SHP77 treated with DMSO at 0.1 percent for 48 hours (cell line): ENCODE results near the gene NLRP6.
"Not testable (repeated sequence)": the region's sequence is repeated elsewhere in the genome, so short reads cannot be mapped to it uniquely, and the experiment has no call there.

Experiments used
- DNase-seq: peaks from one replicate; lab custom pipeline; 2025; lab: John Stamatoyannopoulos, UW

The NLRP6 gene

DNA sequence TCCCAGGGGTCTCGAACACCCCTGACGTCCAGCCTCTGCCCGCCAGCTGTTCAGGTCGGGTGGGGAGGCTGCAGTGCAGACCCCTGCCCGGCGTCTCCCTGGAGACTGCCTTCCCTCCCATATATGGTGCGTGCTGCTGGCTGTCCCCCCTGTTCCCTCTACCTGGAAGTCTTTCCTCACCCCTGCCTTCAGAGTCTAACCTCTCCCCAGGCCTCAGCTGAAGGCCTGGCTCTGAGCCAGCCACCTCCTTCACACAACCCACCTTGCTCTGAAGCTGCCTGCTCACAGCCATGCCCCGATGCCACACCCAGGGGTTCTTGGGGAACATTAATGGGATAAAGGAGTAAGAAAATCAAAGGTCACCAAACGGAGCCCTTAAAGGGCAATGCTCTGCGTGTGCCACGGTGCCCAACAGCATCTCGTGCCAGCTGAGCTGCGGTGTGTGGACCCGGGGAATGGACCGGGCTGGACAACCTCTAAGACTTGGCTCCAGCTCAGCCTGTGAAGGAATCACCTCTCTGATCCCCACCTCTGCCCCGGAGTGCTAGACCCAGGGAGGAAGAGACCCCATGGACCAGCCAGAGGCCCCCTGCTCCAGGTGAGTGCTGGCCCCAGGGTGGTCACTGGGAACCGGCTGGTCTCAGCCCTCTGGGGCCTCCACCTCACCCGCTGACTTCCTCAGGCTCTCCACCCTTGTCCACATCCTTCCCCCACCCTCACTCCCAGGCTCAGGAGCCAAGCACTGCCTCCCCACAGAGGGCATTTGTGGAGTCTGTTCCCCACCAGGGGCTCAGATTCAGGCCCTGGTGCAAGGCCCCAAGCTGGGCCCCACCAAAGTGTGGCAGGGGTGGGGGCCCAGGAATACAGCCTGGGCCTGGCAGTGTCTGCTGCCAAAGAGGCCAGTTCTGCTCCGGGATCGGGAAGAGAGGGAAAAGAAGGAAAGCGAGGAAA lies at the start of gene NLRP6:
Gene NLRP6, plus strand, starts transcription at position 407 of the 951 bp plus-strand sequence. Its CDS starts 163 bp downstream, at position 570.
- DNase-seq = no peak

DNA sequence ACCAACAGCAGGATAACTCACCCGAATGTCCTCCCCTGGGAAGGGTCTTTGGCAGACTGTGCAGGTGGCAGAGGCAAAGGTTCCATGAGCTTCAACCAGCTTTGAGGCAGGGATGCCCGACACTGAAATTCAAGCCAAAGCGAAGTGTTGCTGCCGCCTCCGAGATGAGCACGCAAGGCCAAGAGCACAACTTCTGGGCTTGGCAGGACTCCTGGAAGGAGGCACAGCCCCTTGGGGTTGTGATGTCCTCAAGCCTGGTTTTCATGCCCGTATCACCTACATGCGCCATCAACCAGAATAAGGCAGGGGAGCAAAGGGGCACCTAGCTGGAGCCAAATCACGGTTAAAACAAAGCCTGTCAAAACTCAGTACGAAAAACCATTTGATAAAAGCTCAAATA lies 47.8 kb upstream of the NLRP6 start:
- no peak for DNase-seq

- DNase-seq = no peak
These were observed 45.2 kb upstream of the NLRP6 start for GRCh38 chr11:232783-233565.

DNA sequence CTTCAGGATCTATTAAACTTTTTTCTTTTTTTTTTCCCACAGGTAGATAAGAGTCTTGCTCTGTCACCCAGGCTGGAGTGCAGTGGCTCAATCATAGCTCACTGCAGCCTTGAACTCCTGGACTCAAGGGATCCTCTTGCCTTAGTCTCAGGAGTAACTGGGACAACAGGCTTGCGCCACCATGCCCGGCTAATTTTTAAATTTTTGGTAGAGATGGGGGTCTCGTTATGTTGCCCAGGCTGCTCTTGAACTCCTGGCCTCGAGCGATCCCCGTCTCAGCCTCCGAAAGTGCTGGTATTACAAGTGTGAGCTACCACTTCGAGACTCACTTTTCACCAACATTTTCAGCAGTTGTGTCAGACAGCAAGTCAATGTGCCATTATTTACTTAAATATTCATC lies 43.0 kb upstream of the NLRP6 start:
- DNase-seq = no peak

DNA sequence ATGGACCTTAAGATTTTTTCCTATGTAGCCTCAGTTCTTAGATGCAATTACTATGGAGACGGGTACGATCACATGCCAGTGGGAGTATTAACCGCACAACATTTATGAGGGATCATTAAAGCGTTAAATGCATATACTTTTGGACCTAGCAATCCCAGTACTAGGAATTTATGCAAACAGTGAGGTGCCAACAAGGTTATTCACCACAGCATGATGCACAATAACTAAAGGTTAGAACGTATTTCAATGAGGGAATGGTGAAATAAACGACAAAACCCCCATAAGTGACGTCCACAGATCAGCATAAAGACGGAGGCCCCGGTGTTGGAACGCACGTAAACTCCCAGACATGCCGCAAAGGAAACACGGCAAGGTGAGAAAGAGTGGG lies 42.6 kb upstream of the NLRP6 start:
- DNase-seq = no peak

DNA sequence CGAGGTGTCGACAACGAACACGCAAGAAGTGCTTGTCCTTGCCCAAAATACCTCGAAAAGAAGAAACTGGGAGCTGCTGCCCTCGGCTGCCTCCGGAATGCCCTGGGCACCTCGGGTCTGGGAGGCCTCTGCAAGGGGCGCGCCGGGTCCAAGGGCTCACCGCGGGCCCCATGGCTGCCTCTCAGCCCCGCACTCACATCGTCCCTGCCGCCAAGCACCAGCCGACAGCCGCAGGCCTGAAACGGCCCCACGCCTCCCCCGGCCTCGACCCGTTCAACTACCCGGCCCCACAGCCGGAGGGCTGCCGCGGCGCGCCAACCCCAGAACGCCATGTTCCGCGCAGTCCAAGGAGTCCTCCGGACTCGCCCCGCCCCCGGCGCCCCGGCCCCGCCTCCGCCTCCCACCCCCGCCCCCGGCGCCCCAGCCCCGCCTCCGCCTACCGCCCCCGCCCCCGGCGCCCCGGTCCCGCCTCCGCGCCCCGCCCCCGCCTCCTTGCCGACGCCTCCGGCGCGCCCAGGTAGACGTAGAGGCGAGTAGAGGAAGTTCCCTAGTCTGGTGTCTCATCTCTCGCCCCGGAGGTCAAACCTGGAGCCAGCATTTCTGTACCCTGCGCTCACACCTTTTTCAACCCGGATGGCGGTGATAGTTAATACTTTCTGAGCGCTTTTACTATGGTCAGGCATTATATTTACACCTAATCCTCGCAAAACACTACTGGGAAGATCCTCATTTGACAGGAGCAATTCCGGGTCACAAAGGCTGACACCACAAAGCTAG lies 42.0 kb upstream of the NLRP6 start, which contains the start of gene SIRT3:
Gene SIRT3, minus strand, starts transcription at position 346 of the 777 bp plus-strand sequence. Its CDS starts 14 bp downstream, at position 332.
- peak; percentile 5 for DNase-seq

DNA sequence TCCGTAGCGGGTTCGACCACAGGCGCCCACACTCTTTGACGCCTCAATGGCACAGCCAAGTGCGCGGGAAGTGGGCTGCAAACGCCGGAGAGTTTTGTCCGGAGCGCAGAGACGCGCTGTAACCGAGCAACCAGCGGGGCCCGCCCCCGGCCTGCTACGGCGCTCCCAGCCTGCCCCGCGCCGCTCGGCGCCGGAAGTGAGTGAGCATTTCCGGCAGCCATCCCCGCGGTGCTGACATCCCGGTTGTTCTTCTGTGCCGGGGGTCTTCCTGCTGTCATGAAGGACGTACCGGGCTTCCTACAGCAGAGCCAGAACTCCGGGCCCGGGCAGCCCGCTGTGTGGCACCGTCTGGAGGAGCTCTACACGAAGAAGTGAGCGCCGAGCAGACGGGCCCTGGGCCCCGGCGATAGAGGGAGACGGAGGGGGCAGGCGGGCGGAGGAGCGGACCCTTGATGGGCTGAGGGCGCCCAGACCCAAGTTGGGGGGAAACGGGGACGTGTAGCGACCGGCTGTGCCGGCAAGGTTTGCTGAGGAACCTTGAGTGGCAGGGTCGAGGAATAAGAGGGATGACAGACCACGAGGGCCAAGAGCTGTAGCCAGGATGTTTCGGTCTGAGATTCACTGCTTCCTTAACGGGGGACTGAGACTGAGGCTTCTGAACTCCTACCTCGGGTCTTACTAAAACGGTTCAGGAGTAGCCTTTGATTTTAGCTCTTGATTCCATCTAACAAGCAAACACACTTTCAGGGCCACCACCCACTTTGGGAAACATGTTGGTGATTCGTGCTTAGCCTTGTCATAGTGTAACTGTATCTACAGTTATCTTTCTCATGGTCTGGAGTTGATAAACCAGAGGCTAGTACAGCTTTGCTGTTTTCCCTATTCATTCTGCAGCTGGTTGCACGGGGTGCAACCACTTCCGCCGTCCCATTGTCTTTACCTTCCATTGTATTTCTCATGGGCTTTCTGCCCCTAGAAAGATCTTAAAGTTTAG lies 41.1 kb upstream of the NLRP6 start, which contains the start of gene PSMD13:
Gene PSMD13, plus strand, starts transcription at position 203 of the 994 bp plus-strand sequence. Its CDS starts 74 bp downstream, at position 277.
- DNase-seq = no peak

DNA sequence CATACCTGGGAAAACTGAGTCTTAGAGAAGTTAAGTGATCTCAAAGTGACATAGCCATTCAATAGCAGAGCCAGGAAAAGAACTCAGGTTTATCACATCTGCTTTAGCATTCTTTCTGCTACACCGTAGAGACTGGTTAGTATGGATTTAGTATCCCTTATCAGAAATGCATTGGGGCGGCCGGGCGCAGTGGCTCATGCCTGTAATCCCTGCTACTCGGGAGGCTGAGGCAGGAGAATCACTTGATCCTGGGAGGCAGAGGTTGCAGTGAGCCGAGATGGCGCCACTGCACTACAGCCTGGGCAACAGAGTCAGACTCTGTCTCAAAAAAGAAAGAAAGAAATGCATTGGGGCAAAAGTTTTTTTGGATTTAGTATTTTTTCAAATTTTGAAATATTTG lies 39.9 kb upstream of the NLRP6 start:
- DNase-seq = not testable (repeated sequence)

DNA sequence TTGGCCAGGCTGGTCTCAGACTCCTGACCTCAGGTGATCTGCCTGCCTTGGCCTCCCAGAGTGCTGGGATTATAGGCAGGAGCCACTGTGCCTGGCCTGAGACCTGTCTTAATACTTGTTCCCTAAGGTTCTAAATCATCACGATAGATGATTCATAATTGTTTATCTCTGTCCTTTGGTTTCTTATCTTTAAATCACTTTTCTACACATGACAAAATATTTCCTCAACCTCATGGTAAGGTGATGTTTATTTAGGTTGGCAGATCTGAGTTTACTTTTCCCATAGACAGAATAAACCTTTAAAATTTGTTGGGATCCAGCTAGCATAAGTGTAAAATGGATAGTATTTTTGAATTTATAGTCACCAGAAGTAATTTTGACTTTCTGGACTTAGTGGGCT lies 37.9 kb upstream of the NLRP6 start:
- DNase-seq = no peak

DNA sequence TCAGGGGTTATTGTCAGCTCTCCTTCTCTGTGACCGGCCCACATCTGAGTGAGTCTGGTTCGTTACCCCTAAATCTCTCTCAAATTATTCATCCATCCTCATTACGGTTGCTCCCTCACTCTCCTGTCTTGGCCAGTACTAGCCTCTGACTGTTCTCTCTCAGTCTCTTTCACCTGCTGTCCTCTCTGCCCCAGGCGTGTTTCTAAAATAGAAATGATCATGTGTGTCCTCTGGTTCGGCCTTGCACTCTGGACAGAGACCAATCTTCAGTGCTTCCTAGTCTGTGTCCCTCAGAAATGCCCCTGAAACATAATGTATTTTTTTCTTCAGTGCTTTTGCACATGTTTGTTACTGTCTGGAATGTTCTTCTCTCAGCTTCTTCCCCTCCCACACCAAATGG lies 36.6 kb upstream of the NLRP6 start:
- DNase-seq = no peak

GRCh38 chr11:244376-244775 lies 33.8 kb upstream of the NLRP6 start:
- no peak for DNase-seq

- DNase-seq = no peak
These were observed 29.1 kb upstream of the NLRP6 start for GRCh38 chr11:249062-249461.

DNA sequence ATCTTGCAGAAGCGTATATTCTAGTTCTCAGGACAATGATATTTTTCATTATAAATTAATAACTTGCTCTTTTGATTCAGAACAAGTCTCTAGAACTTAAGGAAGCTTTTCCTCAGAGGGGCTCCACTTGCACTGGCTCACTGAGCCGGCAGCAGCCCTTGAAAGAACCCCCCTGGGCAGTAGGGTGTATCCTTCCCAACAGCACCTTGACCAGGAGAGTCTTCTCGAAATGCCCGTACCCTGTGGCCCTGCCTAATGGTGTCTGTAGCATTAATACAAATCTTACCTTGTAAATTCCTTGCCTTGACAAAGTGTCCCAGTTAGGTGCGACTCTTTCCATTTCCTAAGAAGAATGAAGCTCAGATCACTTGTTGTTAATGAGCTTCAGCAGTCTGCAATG lies 27.9 kb upstream of the NLRP6 start:
- no peak for DNase-seq

GRCh38 chr11:250740-251299 lies 27.4 kb upstream of the NLRP6 start:
- no peak for DNase-seq

- DNase-seq = no peak
These were observed 26.7 kb upstream of the NLRP6 start for GRCh38 chr11:251550-251949.

DNA sequence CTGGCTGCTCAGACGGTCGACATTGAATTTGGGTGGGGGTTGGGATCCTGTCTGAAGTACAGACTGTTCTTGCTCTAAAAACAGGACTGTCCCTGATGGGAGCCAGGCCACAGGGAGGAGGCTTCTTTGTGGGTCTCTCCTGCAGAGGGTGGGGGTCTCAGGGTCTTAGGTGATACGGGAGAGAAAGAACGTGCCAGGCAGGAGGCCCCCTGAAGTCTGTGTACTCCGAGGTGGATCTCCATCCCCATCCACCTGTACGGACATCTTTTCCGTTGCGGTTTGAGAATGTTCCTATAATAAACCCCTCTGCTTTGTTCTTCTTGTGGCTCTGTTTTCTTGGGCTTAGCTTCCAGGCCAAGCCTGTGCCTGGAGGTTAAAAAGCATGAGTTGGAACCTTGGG lies 25.5 kb upstream of the NLRP6 start:
- no peak for DNase-seq

- no peak for DNase-seq
These were observed 24.9 kb upstream of the NLRP6 start for GRCh38 chr11:253160-253885.

GRCh38 chr11:253886-254270 lies 24.3 kb upstream of the NLRP6 start:
- no peak for DNase-seq

DNA sequence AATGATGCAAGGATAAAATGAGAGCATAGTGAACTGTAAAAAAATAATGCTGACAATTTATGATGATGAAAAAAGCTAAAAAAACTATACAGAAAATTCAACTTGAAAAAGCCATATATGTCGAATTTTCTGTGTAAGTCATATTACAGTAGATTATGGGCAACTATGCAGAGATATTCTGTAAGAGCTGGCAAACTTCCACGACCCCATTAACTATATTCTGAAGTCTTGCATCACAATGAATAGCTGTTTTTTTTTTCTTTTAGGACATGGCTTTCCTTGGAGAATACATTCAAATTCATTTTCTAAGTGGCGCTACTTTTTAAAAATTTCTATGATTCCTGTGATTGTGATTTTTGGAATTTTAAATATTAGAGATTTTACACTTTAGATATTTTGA lies 23.0 kb upstream of the NLRP6 start:
- no peak for DNase-seq

DNA sequence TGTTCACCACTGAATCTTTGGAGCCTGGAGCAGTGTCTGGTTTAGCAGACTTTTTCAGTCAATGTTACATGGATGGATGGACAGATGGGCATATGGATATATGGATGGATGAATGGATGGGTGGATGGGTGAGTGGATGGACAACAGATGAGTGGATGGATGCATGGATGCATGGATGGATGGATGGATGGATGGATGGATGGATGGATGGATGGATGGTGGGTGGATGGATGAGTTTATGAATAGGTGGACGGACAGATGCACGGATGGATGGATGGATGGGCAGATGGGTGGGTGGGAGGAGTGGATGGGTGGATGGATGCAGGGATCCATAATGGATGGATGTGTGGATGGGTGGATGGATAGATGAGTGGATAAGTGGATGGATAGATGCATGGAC lies 22.4 kb upstream of the NLRP6 start:
- DNase-seq = no peak
